Activated CD4-positive, CD25-positive, alpha-beta regulatory T cell treated with anti-CD3 and anti-CD28 coated beads, Interleukin-2, amount 50 U/mL, for 16 hours (primary cell): ENCODE measurements around the gene DGCR8.

Experiments used
- DNase-seq: peaks from one replicate; pipeline ENCODE4 v3.0.0-alpha.2; 2020; ENCODE audit warnings: low read depth, low spot score

The DGCR8 gene

DNA sequence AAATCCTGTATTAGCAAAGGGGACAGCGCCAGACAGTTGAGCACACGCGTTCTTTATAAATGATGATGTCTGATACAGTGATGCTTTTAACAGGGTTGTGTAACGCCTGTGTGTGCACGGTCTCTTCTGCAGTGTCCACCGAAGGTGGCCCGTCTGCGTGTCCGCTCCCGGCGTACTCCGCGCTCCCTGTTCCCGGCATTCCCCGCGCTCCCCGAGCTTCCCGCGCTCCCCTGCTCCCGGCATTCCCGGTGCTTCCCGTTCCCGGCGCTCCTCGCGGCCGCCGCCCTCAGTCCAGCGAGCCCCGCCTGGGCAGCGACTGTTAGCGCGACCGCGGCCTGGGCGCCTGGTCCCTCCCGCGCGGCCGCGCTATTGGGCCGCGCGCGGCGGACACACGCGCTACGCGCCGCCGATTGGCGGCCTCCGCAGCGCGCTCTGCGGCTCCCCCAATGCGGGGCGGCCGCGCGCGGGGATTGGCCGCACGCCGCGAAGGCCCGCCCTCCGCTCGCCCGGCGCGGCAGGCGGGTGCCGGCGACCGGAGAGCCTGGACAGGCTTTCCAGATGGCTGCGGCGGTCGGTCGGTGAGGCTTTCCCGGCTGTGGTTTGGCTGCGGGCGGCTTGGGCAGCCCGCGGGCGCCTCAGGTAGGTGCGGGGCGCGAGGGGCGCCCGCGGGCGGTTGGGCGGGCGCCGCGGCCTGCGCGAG lies at the start of gene DGCR8:
Gene DGCR8, plus strand, starts transcription at position 497 of the 700 bp plus-strand sequence. CDS start 5,723 bp downstream, outside the sequence.
- peak; percentile 55 for DNase-seq

- DNase-seq = no peak
Observed at GRCh38 chr22:20031732-20032406, 48.2 kb upstream of the DGCR8 start.

DNA sequence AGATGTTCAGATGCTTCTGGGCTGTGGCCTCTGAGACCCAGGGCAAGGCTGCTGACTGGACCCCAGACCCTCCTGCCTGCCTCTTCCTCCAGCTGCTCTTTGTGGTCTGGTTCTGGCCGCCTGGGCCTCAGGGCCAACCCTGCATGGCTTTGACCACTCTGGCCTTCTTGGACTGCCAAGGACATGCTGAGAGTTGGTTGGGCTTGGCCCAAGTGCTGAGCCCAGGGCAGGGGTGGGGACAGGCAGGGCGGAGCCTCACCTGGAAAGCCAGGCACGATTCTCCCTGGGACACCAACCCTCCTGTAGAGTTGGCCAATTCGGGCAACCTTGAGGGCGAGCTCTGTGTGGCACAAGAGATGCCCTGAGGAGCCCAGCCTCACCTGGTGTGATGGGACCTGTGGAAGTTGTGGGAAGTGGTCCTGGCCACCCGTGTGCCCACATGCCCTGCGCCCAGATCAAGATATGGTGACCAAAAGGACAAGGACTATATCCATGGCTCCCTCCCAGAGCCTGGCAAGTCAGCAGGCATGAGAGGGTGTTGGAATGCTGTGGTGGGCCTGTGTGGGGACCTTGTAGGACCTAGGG lies 47.5 kb upstream of the DGCR8 start:
- no peak for DNase-seq

DNA sequence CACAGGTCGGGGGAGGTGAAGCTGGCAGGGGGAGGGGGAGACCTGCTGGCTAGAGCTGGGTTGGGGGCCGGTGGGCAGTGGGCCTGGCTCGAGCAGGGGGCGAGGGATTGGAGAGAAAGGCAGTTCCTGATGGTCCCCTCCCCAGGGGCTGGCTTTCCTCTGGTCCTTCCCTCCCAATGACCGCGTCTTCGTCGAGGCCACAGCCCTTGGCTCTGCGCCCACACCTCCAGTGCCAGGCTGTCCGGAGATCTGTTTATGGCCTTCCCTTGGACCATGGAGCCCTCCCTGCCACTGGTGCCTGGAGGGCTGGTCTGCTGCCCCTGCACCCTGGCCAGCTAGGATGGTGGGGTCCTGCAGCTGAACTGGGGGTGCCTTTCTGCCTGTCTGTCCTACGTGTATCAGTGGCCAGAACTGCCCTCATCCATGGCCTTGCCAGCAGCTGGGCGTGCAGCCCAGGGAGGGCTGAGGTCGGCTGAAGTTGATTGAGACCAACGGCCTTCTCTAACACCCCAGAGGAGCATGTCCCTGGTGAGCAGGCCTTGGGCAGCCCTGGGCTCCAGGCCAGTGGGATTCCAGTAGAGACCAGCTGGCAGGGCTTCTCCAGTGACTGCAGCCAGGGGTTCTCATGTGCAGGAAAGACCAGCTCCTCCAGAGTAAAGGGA lies 46.9 kb upstream of the DGCR8 start:
- DNase-seq = no peak

DNA sequence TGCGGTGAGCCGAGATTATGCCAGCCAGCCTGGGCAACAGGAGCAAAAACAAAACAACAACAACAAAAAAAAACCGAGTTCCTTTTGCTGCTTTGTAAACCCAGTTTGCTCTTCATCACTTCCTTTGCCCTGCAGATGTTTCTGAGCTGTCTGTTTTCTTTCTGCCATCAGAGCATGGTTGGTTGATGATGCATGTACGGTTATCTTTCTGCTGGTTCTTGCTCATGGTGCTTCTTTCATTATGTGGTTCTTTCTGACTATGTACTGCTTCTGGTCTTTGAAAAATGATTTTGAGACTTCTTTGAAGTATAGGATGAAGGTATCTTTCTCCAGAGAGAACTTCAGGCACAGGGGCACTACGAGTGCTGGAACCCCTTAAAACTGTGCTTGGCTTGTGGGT lies 45.9 kb upstream of the DGCR8 start:
- DNase-seq = no peak

DNA sequence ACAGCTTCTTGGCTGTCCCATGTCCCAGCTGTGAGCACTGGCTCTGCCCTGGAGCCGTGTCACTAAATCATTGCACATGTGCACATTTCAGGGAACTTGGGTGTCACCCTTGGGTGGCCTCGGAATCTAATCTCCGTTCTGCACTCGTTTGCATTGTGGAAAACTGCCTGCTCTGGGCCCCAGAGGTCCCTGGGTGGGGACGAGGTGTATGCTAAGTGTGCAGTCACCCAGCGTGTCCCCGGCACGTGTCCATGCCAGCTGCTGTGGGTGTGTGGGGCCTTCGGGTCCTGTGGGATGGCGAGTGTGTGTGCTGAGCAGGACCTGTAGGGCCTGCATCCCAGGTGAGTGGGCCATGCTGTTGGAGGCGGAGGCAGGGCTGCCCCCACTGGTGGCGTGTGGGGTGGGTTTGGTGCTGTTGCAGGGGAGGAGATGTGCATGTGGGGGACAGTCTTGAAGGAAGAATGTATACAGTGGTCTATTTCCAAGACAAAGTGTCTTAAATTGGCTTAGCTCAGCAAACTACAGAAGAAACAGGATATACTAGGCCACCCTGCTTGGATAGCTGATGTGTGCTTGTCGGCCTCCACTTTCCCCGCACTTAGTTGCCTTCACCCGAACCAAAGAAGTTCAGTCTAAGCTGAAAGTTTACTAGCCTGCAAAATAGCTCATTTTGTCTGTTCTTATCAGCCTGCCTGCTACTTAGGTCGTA lies 44.5 kb upstream of the DGCR8 start:
- DNase-seq = no peak

DNA sequence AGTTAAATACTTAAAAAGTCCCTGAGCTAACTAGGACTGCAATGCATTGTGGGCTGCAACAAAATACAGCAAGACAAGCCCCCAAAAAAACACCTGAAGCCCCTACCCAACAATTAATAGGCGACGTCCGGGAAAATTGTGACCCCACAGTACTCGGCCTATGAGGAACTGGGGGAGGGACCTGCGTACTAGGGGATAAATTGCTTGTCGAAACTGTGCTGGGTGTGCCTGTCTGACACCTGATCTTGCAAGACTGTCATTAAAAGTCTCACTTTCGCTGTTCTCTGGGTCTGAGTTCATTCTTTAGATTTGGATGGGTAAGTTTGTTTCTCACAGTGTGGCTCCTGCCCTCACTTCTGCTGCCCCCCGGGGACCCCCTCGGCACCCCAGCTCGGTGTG lies 44.0 kb upstream of the DGCR8 start:
- no peak for DNase-seq

GRCh38 chr22:20036535-20037392 lies 43.3 kb upstream of the DGCR8 start:
- DNase-seq = no peak

- DNase-seq = no peak
Observed at GRCh38 chr22:20037419-20037818, 42.6 kb upstream of the DGCR8 start.

GRCh38 chr22:20038574-20038973 lies 41.5 kb upstream of the DGCR8 start:
- DNase-seq = no peak

GRCh38 chr22:20039683-20040325 lies 40.2 kb upstream of the DGCR8 start:
- no peak for DNase-seq

GRCh38 chr22:20040327-20041200 lies 39.5 kb upstream of the DGCR8 start:
- DNase-seq = no peak

GRCh38 chr22:20043057-20043996 lies 36.7 kb upstream of the DGCR8 start:
- DNase-seq = no peak

GRCh38 chr22:20043997-20044342 lies 36.1 kb upstream of the DGCR8 start:
- no peak for DNase-seq

DNA sequence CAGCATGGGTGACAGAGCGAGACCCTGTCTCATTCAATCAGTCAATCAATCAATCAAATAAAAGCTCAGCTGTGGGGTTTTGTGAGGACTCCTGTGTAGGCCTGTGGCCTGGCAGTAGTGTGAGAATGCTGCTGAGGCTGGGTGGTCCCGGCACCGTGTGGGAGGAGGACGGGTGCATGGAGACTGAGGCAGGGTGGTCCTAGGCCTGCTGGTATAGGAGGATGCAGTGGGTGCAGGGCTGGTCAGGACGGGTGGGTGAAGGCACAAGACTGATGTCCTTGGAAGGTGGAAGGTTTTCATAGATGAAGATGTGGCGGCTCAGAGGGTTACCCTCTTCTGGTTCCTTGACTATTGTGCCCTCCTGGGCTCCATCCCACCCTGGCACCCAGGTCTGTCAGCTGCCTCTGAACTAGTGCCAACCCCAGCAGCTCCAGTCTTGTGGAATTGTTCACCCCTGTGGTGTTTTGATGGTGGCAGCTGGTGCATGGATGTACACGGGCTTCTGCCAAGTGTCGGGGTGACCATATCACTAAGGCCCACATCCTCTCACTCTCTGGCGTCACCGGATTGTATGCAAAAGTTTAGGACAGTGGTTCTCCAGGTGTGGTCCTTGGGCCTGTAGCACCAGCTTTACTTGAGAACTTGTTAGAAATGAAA lies 35.4 kb upstream of the DGCR8 start:
- DNase-seq = no peak

- no peak for DNase-seq
Observed at GRCh38 chr22:20046730-20047129, 33.3 kb upstream of the DGCR8 start.

- no peak for DNase-seq
Observed at GRCh38 chr22:20051927-20052308, 28.1 kb upstream of the DGCR8 start.
